A673 (cell line): Measurements from ENCODE around the gene TTYH3. TPM values are rescaled to one million over a fixed set of nuclear protein-coding genes. Genes with fewer than 3 reads are reported as not detected.

Experiments
- BruUV-seq: library from RNA; stranded (reverse); fragments of 400-500 nt; replicated peaks from 2 replicates; lab custom pipeline; 2021; lab: Mats Ljungman, UMichigan
- CTCF ChIA-PET: fragments of 300-600 bp; sonication (Branson Sonifier 250); formaldehyde crosslinking; loops from one replicate; lab custom pipeline; 2022; ENCODE audit warnings: antibody characterized with exemption; lab: Charles Lee
- POLR2A ChIA-PET: fragments of 300-600 bp; sonication (Branson Sonifier 250); formaldehyde crosslinking; loops from one replicate; lab custom pipeline; 2022; ENCODE audit warnings: antibody characterized with exemption; ENCODE audit not compliant: low non-redundant PET; lab: Charles Lee
- DNase-seq: peaks from one replicate; pipeline ENCODE4 v3.0.0-alpha.2; 2015; ENCODE audit warnings: low spot score
- H3K27ac ChIP-seq: fragments of 200-600 bp; sonication (generic); 2 replicates; pipeline ENCODE4 v1.5.1; 2016; ENCODE audit warnings: mixed run types, low read depth, mild to moderate bottlenecking, mixed read lengths, antibody characterized with exemption, low read length; ENCODE audit not compliant: poor library complexity, severe bottlenecking
- H3K27me3 ChIP-seq: fragments of 200-600 bp; sonication (generic); replicated peaks from 2 replicates; pipeline ENCODE4 v1.6.1; 2017; ENCODE audit warnings: mixed run types, low read depth, mild to moderate bottlenecking, mixed read lengths, antibody characterized with exemption, low read length; ENCODE audit not compliant: insufficient read depth, poor library complexity
- H3K36me3 ChIP-seq: fragments of 200-600 bp; sonication (generic); 2 replicates; pipeline ENCODE4 v1.6.1; 2016; ENCODE audit warnings: mixed run types, mild to moderate bottlenecking, mixed read lengths, antibody characterized with exemption, low read length; ENCODE audit not compliant: insufficient read depth, poor library complexity, severe bottlenecking
- H3K4me1 ChIP-seq: fragments of 200-600 bp; sonication (generic); 2 replicates; pipeline ENCODE4 v1.6.1; 2017; ENCODE audit warnings: mixed run types, mild to moderate bottlenecking, mixed read lengths, antibody characterized with exemption, low read length; ENCODE audit not compliant: insufficient read depth, poor library complexity, severe bottlenecking
- H3K4me3 ChIP-seq: fragments of 200-600 bp; sonication (generic); 2 replicates; pipeline ENCODE4 v1.5.1; 2016; ENCODE audit warnings: low read depth, mixed run types, mild to moderate bottlenecking, mixed read lengths, low read length; ENCODE audit not compliant: poor library complexity, severe bottlenecking
- H3K9me3 ChIP-seq: fragments of 200-600 bp; sonication (generic); 2 replicates; pipeline ENCODE4 v1.6.1; 2016; ENCODE audit warnings: mixed run types, low read depth, mild to moderate bottlenecking, mixed read lengths, antibody characterized with exemption, low read length; ENCODE audit not compliant: poor library complexity, severe bottlenecking
- EZH2 ChIP-seq: fragments of 200-600 bp; sonication (generic); IDR thresholded peaks from 2 replicates; pipeline ENCODE4 v1.6.1; 2017; ENCODE audit warnings: borderline replicate concordance, low read depth, mild to moderate bottlenecking, mixed read lengths, antibody characterized with exemption, low read length; ENCODE audit not compliant: poor library complexity, severe bottlenecking
- intact Hi-C: fragments of 100-400 bp; cut with micrococcal nuclease; formaldehyde crosslinking; loops from one replicate; pipeline ENCODE4 v1.10.0; 2022; ENCODE audit not compliant: unreplicated experiment
- total RNA-seq: library from RNA; stranded (reverse); gene quantifications from 2 replicates; pipeline ENCODE4 v1.2.3, GENCODE V29; 2021
- TF ChIP-seq, protein P1 (sequence below): fragments of 300-800, 200-600 bp; sonication (generic); conservative IDR thresholded peaks from 2 replicates; pipeline ENCODE4 v1.5.1; 2017; ENCODE audit warnings: low read depth, mild to moderate bottlenecking, antibody characterized with exemption, low read length, moderate library complexity, mixed read lengths

The TTYH3 gene
- total RNA-seq, 1 experiment from 2014 or later = 248 TPM

DNA sequence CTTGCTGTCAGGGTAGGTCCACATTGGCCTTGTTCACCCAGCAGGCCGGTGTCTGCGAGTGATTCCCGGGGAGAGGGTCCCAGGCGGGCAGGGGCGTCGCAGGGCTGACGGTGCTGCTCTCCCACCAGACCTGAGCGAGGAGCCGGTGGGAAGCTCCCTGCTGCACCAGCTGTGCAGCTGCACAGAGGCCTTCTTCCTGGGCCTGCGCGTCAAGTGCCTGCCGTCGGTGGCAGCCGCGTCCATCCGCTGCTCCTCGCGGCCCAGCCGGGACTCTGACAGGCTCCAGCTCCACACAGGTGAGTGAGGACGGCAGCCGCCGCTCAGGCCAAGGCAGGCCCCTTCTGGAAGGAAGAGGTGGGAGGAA is 70.8 kb downstream of the TTYH3 start:
- BruUV-seq = no TSS peak
- Histone ChIP-seq H3K27ac (no peak overlapping the region), H3K36me3 (no peaks in the 10 kb centered on the region), H3K4me3 (no peak overlapping the region), H3K9me3 (no peaks in the 10 kb centered on the region), H3K4me1 (no peaks in the 10 kb centered on the region), H3K27me3 (no peaks in the 10 kb centered on the region)
- DNase-seq = no peak
- intact Hi-C loops = no loop called here
- TF ChIP-seq EZH2 = no peak
- TF ChIP-seq, protein P1, sequence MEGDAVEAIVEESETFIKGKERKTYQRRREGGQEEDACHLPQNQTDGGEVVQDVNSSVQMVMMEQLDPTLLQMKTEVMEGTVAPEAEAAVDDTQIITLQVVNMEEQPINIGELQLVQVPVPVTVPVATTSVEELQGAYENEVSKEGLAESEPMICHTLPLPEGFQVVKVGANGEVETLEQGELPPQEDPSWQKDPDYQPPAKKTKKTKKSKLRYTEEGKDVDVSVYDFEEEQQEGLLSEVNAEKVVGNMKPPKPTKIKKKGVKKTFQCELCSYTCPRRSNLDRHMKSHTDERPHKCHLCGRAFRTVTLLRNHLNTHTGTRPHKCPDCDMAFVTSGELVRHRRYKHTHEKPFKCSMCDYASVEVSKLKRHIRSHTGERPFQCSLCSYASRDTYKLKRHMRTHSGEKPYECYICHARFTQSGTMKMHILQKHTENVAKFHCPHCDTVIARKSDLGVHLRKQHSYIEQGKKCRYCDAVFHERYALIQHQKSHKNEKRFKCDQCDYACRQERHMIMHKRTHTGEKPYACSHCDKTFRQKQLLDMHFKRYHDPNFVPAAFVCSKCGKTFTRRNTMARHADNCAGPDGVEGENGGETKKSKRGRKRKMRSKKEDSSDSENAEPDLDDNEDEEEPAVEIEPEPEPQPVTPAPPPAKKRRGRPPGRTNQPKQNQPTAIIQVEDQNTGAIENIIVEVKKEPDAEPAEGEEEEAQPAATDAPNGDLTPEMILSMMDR = no peak
- ChIA-PET POLR2A (no interaction called here), CTCF (no interaction called here)

GRCh38 chr7:2705371-2706096 is 73.7 kb downstream of the TTYH3 start:
- Histone ChIP-seq H3K27ac (no peak overlapping the region), H3K27me3 (no peaks in the 10 kb centered on the region), H3K36me3 (no peaks in the 10 kb centered on the region), H3K9me3 (no peaks in the 10 kb centered on the region), H3K4me1 (no peaks in the 10 kb centered on the region), H3K4me3 (no peak overlapping the region)
- POLR2A ChIA-PET = no interaction called here
- BruUV-seq = no TSS peak
- CTCF ChIA-PET = no interaction called here
- intact Hi-C loops = no loop called here
- no peak for TF ChIP-seq EZH2
- TF ChIP-seq, protein P1 = no peak
- no peak for DNase-seq

DNA sequence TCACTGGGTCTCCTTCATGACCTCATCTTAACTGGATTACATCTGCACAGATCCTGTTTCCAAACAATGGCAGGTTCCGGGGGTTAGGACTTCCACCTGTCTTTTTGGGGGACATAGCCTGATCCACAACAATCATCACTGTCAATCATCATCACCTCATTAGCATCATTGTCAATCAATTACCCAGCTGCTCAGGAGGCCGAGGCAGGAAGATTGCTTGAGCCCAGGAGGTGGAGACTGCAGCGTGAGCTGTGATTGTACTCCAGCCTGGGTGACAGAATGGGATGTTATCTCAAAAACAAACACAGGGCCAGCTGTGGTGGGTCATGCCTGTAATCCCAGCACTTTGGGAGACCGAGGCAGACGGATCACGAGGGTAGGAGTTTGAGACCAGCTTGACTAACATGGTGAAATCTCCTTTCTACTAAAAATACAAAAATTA is 74.9 kb downstream of the TTYH3 start:
- H3K9me3 ChIP-seq = no peaks in the 10 kb centered on the region
- CTCF ChIA-PET = interaction anchor here (0.7 to 1.1 kb wide), 2 partner anchors 19 to 124 kb away, joined by 3 to 4 read pairs; partner anchors contain the start of gene AMZ1
- DNase-seq = no peak
- no peak overlapping the region for H3K27ac ChIP-seq
- TF ChIP-seq EZH2 = no peak
- TF ChIP-seq, protein P1 = no peak
- no TSS peak for BruUV-seq
- H3K27me3 ChIP-seq = no peaks in the 10 kb centered on the region
- intact Hi-C loops = no loop called here
- POLR2A ChIA-PET = no interaction called here
- H3K4me1 ChIP-seq = no peaks in the 10 kb centered on the region
- no peaks in the 10 kb centered on the region for H3K36me3 ChIP-seq
- H3K4me3 ChIP-seq = no peak overlapping the region
